GM23338 (cell line): ENCODE results near the gene TNFRSF1A. TPM values are rescaled to one million over a fixed set of nuclear protein-coding genes. Genes with fewer than 3 reads are reported as not detected.

Experiments used
- ATAC-seq: fragments of 200-7000 bp; cut with Tn5 transposase; 3 replicates; pipeline ENCODE4 v1.9.1; 2020
- DNase-seq: peaks from one replicate; pipeline ENCODE4 v3.0.0-alpha.2; 2015; ENCODE audit warnings: low spot score
- H2AFZ ChIP-seq: fragments of 200-600 bp; sonication (generic); 2 replicates; pipeline ENCODE4 v1.8.0; 2016; ENCODE audit warnings: antibody characterized with exemption, mild to moderate bottlenecking, moderate library complexity
- H3F3A ChIP-seq: fragments of 200-600 bp; sonication (generic); replicated peaks from 2 replicates; pipeline ENCODE4 v1.8.0; 2017; ENCODE audit warnings: antibody characterized with exemption, mixed run types, low read depth
- H3K27ac ChIP-seq: fragments of 200-600 bp; sonication (generic); 2 replicates; pipeline ENCODE4 v1.6.1; 2016; ENCODE audit warnings: low read depth
- H3K27me3 ChIP-seq: fragments of 200-600 bp; sonication (generic); 2 replicates; pipeline ENCODE4 v1.8.0; 2016; ENCODE audit warnings: mild to moderate bottlenecking, mixed run types, moderate library complexity; ENCODE audit not compliant: insufficient read depth
- H3K36me3 ChIP-seq: fragments of 200-600 bp; sonication (generic); 2 replicates; pipeline ENCODE4 v1.8.0; 2016; ENCODE audit warnings: mild to moderate bottlenecking; ENCODE audit not compliant: insufficient read depth
- H3K4me1 ChIP-seq: fragments of 200-600 bp; sonication (generic); 2 replicates; pipeline ENCODE4 v1.8.0; 2016; ENCODE audit warnings: mild to moderate bottlenecking, moderate library complexity; ENCODE audit not compliant: insufficient read depth
- H3K4me2 ChIP-seq: fragments of 200-600 bp; sonication (generic); 2 replicates; pipeline ENCODE4 v1.7.1; 2017; ENCODE audit warnings: mixed run types
- H3K4me3 ChIP-seq: fragments of 200-600 bp; sonication (generic); 2 replicates; pipeline ENCODE4 v1.6.1; 2016; ENCODE audit warnings: mixed run types
- H3K79me2 ChIP-seq: fragments of 200-600 bp; sonication (generic); replicated peaks from 2 replicates; pipeline ENCODE4 v1.8.0; 2017; ENCODE audit warnings: mild to moderate bottlenecking; ENCODE audit not compliant: insufficient read depth
- H3K9me2 ChIP-seq: fragments of 200-600 bp; sonication (generic); 2 replicates; pipeline ENCODE4 v1.8.0; 2017; ENCODE audit not compliant: insufficient read depth
- H4K20me1 ChIP-seq: fragments of 200-600 bp; sonication (generic); replicated peaks from 2 replicates; pipeline ENCODE4 v1.8.0; 2017; ENCODE audit warnings: mild to moderate bottlenecking; ENCODE audit not compliant: insufficient read depth
- H3K27ac Mint-ChIP-seq: 2 replicates; pipeline ENCODE4 v1.8.0; 2020; ENCODE audit warnings: inconsistent platforms, mild to moderate bottlenecking, moderate library complexity, mixed read lengths
- H3K27me3 Mint-ChIP-seq: 3 replicates; pipeline ENCODE4 v1.8.0; 2022; ENCODE audit warnings: low read depth, mild to moderate bottlenecking, moderate library complexity, mixed read lengths, inconsistent platforms; ENCODE audit not compliant: insufficient read depth, poor library complexity
- H3K36me3 Mint-ChIP-seq: 3 replicates; pipeline ENCODE4 v1.8.0; 2021; ENCODE audit warnings: low read depth, mild to moderate bottlenecking, inconsistent platforms, moderate library complexity, mixed read lengths
- H3K4me1 Mint-ChIP-seq: 3 replicates; pipeline ENCODE4 v1.8.0; 2020; ENCODE audit warnings: mild to moderate bottlenecking, inconsistent platforms, mixed read lengths
- H3K4me3 Mint-ChIP-seq: 3 replicates; pipeline ENCODE4 v1.8.0; 2021; ENCODE audit warnings: moderate library complexity, mild to moderate bottlenecking, inconsistent platforms, mixed read lengths
- H3K9me3 Mint-ChIP-seq: 3 replicates; pipeline ENCODE4 v1.8.0; 2020; ENCODE audit warnings: moderate library complexity, mild to moderate bottlenecking, inconsistent platforms, mixed read lengths
- CREB1 ChIP-seq: fragments of 250-450 bp; sonication (Bioruptor Pico); IDR thresholded peaks from 2 replicates; pipeline ENCODE4 v1.5.0; 2020; ENCODE audit warnings: low read depth, mild to moderate bottlenecking, moderate library complexity
- CTCF ChIP-seq, 2 experiments: fragments of 200-600 bp in 1 of 2; sonication (generic) in 1 of 2; conservative IDR thresholded peaks; 2 replicates each; pipeline versions ENCODE4 v1.5.1 to v1.6.1; 2016 to 2017; ENCODE audit warnings: antibody characterized with exemption in 2 of 2, low read depth in 2 of 2, mild to moderate bottlenecking in 2 of 2, moderate library complexity in 1 of 2
- EZH2 ChIP-seq: fragments of 200-600 bp; sonication (generic); IDR thresholded peaks from one replicate; pipeline ENCODE4 v1.8.0; 2017; ENCODE audit warnings: antibody characterized with exemption, mild to moderate bottlenecking, low read depth; ENCODE audit not compliant: unreplicated experiment
- EZH2phosphoT487 ChIP-seq: fragments of 200-600 bp; sonication (generic); IDR thresholded peaks from one replicate; pipeline ENCODE4 v1.8.1; 2018; ENCODE audit warnings: antibody characterized with exemption; ENCODE audit not compliant: unreplicated experiment
- JUNB ChIP-seq: IDR thresholded peaks from one replicate; pipeline ENCODE4 v1.6.1; 2016; ENCODE audit warnings: antibody characterized with exemption; ENCODE audit not compliant: unreplicated experiment
- NANOG ChIP-seq: IDR thresholded peaks from 2 replicates; pipeline ENCODE4 v1.6.1; 2016; ENCODE audit warnings: antibody characterized with exemption, borderline replicate concordance
- POLR2AphosphoS5 ChIP-seq: IDR thresholded peaks from 2 replicates; pipeline ENCODE4 v1.6.1; 2016; ENCODE audit warnings: antibody characterized with exemption, low read depth
- REST ChIP-seq: IDR thresholded peaks from one replicate; pipeline ENCODE4 v1.6.1; 2018; ENCODE audit warnings: antibody characterized with exemption; ENCODE audit not compliant: unreplicated experiment
- ZNF114 ChIP-seq: fragments of 250-450 bp; sonication (Bioruptor Pico); IDR thresholded peaks from 2 replicates; pipeline ENCODE4 v1.5.0; 2020; ENCODE audit warnings: mild to moderate bottlenecking, moderate library complexity
- ZNF331 ChIP-seq: fragments of 250-450 bp; sonication (Bioruptor Pico); IDR thresholded peaks from 2 replicates; pipeline ENCODE4 v1.5.0; 2020; ENCODE audit warnings: low read depth, mild to moderate bottlenecking, moderate library complexity
- ZNF462 ChIP-seq: fragments of 250-450 bp; sonication (Bioruptor Pico); IDR thresholded peaks from 2 replicates; pipeline ENCODE4 v1.5.0; 2020; ENCODE audit warnings: mild to moderate bottlenecking, moderate library complexity
- polyA plus RNA-seq: library from polyadenylated mRNA; unstranded; fragments of >200 nt; fragmentation: Nextera tagmentation; extraction: Ambion mirVana; gene quantifications from 2 replicates; pipeline ENCODE4 v1.2.1, GENCODE V29; 2016
- total RNA-seq: library from RNA; depleted of rRNA; stranded (reverse); fragments of >200 nt; shearing (Covaris generic); gene quantifications from 2 replicates; pipeline ENCODE4 v1.2.3, GENCODE V29; 2014
- TF ChIP-seq, protein P1 (sequence below): IDR thresholded peaks from 2 replicates; pipeline ENCODE4 v1.6.1; 2016; ENCODE audit warnings: antibody characterized with exemption

Gene TNFRSF1A
- total and polyA plus RNA-seq, 2 experiments from 2014 or later = 24.3 to 43.4 TPM

GRCh38 chr12:6307529-6307928 lies 34.3 kb downstream of the TNFRSF1A start:
- Histone ChIP-seq H3K36me3 (no peaks in the 10 kb centered on the region), H3F3A (0 out of 2 replicates have a peak, but pooled peaks cover 2% of the 10 kb centered on the region), H3K27me3 (peaks cover 14% of the 10 kb centered on the region), H3K9me2 (no peaks in the 10 kb centered on the region), H3K4me3 (no peak overlapping the region), H4K20me1 (no peaks in the 10 kb centered on the region), H3K27ac (no peak overlapping the region), H2AFZ (no peak overlapping the region), H3K79me2 (no peaks in the 10 kb centered on the region), H3K4me1 (peaks cover 16% of the 10 kb centered on the region), H3K4me2 (no peak overlapping the region)
- Mint-ChIP-seq H3K4me1 (peaks cover 20% of the 10 kb centered on the region), H3K27ac (no peak overlapping the region), H3K36me3 (no peaks in the 10 kb centered on the region), H3K27me3 (peaks cover 14% of the 10 kb centered on the region), H3K9me3 (no peaks in the 10 kb centered on the region), H3K4me3 (no peak overlapping the region)
- DNase-seq = no peak
- no peak for TF ChIP-seq CTCF (conservative IDR thresholded peaks at IDR 0.05; ENCODE audit: low read depth in 2 of 2)
- no peak for TF ChIP-seq EZH2phosphoT487
- no peak for TF ChIP-seq ZNF331 (CRISPR knock-in tag)
- TF ChIP-seq, protein P1, sequence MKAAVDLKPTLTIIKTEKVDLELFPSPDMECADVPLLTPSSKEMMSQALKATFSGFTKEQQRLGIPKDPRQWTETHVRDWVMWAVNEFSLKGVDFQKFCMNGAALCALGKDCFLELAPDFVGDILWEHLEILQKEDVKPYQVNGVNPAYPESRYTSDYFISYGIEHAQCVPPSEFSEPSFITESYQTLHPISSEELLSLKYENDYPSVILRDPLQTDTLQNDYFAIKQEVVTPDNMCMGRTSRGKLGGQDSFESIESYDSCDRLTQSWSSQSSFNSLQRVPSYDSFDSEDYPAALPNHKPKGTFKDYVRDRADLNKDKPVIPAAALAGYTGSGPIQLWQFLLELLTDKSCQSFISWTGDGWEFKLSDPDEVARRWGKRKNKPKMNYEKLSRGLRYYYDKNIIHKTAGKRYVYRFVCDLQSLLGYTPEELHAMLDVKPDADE = no peak
- TF ChIP-seq POLR2AphosphoS5 = no peak
- TF ChIP-seq ZNF114 (CRISPR knock-in tag) = no peak
- no peak for TF ChIP-seq JUNB
- TF ChIP-seq CREB1 (CRISPR knock-in tag) = no peak
- no peak for TF ChIP-seq ZNF462
- TF ChIP-seq EZH2 = no peak
- TF ChIP-seq NANOG = no peak
- no peak for TF ChIP-seq REST
- ATAC-seq = no peak
